Activated B cell treated with CpG ODN at 0.5 μM for 24 hours (primary cell): Measurements from ENCODE around the gene PXYLP1. TPM values are rescaled to one million over a fixed set of nuclear protein-coding genes. Genes with fewer than 3 reads are reported as not detected.

Experiments
- ATAC-seq: fragments of 200-7000 bp; cut with Tn5 transposase; one replicate; pipeline ENCODE4 v1.10.0; 2021; ENCODE audit warnings: low read depth, mild to moderate bottlenecking, moderate library complexity
- CTCF ChIA-PET: fragments of 350-600 bp; sonication (Branson Sonifier 250); formaldehyde crosslinking; loops from one replicate; lab custom pipeline; 2021; ENCODE audit warnings: antibody characterized with exemption; lab: Charles Lee
- POLR2A ChIA-PET: fragments of 350-600 bp; sonication (Branson Sonifier 250); formaldehyde crosslinking; loops from one replicate; lab custom pipeline; 2021; ENCODE audit warnings: antibody characterized with exemption; lab: Charles Lee
- DNase-seq: peaks from one replicate; pipeline ENCODE4 v3.0.0; 2022
- H3K27ac Mint-ChIP-seq: one replicate; pipeline ENCODE4 v1.8.0; 2020; ENCODE audit warnings: mixed read lengths
- H3K27me3 Mint-ChIP-seq: one replicate; pipeline ENCODE4 v1.8.0; 2021; ENCODE audit warnings: mixed read lengths
- H3K36me3 Mint-ChIP-seq: one replicate; pipeline ENCODE4 v1.8.0; 2021; ENCODE audit warnings: low read depth, mixed read lengths
- H3K4me1 Mint-ChIP-seq: one replicate; pipeline ENCODE4 v1.8.0; 2021; ENCODE audit warnings: mixed read lengths
- H3K4me3 Mint-ChIP-seq: one replicate; pipeline ENCODE4 v1.8.0; 2020; ENCODE audit warnings: mild to moderate bottlenecking, mixed read lengths
- H3K9me3 Mint-ChIP-seq: one replicate; pipeline ENCODE4 v1.8.0; 2020; ENCODE audit warnings: mixed read lengths
- intact Hi-C: fragments of 100-400 bp; cut with micrococcal nuclease; formaldehyde crosslinking; loops from one replicate; pipeline ENCODE4 v1.15.1; 2024
- total RNA-seq: library from RNA; stranded (reverse); gene quantifications from 2 replicates; pipeline ENCODE4 v1.2.3, GENCODE V29; 2022
- TF ChIP-seq, protein P1 (sequence below): fragments of 200-600 bp; IDR thresholded peaks from one replicate; pipeline ENCODE4 v1.8.0; 2022; ENCODE audit warnings: antibody characterized with exemption, mild to moderate bottlenecking

Gene PXYLP1
- total RNA-seq, 1 donor from 2014 or later, result 2.7 TPM

DNA sequence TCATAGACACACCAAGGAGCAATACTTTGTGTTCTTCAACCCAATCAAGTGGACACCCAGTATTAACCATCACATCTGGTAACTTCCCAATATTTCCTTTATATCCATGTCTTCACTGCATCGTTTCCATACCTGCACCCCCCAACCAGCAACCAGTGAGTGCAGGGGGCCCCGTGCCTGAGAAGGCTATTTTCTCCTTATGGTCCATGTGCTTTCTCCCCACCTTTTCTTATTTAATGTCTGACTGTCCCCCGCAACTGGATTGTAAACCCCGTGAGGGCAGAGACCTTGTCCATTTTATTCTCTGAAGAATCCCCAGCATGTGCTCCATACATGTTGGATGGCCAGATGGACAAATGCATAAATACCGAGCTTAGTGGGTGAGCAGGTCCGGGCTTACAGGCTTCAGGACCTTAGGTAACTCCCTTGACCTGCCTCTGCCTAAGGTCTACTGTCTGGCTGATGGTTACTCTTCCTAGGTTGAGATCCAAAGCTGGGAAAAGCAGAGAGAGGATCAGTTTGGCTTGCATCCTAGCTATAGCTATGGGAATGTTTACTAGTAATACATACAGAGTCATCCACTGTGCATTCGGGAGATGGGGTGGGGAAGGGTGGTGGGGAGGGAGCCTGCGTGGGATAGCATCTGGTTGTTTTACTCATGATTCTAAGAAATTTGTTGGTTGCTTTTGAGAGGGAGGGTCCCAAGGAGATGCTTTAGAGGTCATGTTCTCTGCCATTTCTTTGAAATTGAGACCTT is 41.5 kb downstream of the PXYLP1 start:
- TF ChIP-seq, protein P1, sequence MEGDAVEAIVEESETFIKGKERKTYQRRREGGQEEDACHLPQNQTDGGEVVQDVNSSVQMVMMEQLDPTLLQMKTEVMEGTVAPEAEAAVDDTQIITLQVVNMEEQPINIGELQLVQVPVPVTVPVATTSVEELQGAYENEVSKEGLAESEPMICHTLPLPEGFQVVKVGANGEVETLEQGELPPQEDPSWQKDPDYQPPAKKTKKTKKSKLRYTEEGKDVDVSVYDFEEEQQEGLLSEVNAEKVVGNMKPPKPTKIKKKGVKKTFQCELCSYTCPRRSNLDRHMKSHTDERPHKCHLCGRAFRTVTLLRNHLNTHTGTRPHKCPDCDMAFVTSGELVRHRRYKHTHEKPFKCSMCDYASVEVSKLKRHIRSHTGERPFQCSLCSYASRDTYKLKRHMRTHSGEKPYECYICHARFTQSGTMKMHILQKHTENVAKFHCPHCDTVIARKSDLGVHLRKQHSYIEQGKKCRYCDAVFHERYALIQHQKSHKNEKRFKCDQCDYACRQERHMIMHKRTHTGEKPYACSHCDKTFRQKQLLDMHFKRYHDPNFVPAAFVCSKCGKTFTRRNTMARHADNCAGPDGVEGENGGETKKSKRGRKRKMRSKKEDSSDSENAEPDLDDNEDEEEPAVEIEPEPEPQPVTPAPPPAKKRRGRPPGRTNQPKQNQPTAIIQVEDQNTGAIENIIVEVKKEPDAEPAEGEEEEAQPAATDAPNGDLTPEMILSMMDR, result no peak
- ChIA-PET CTCF (no interaction called here), POLR2A (no interaction called here)
- H3K4me1 Mint-ChIP-seq, result no peaks in the 10 kb centered on the region
- no peaks in the 10 kb centered on the region for H3K27me3 Mint-ChIP-seq
- no peaks in the 10 kb centered on the region for H3K9me3 Mint-ChIP-seq
- DNase-seq (no peak), ATAC-seq (no peak)
- intact Hi-C loops, result no loop called here
- H3K36me3 Mint-ChIP-seq, result no peaks in the 10 kb centered on the region
- no peak overlapping the region for H3K4me3 Mint-ChIP-seq
- H3K27ac Mint-ChIP-seq, result no peak overlapping the region

DNA sequence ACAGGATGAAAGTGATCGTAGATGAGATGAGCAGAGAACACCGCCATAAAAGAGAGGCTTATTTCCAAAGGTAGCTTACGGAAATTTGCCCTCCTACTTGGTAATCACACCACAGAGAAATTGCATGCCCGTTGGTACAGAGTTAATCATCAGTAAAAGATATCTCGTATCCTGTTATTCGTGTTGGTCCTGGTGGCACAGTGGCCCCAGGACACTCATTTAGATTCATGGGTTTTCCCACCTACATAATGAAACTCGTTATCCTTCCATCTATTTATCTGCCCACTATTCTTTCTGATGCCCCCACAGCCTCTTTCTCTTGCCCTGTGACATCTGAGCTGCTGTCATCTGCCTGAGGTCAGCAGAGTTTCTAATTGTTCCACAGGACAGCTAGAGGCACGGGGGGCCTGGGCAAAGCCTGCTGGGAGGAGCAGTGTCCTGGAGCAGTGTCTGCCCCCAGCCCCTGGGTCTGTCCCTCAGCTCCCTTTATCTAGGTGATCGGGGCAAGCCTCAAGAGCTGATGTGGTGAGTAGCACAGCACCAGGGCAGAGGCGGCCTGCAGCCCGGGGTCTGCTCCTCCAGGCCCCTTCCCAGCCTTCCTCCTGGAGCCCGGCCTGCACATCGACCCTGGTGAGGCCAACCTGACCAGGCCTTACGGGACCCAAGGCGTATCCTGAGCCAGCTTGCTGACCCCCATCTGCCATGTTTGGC is 42.2 kb downstream of the PXYLP1 start:
- H3K27ac Mint-ChIP-seq, result no peak overlapping the region
- DNase-seq (no peak), ATAC-seq (no peak)
- intact Hi-C loops, result no loop called here
- H3K4me1 Mint-ChIP-seq, result no peaks in the 10 kb centered on the region
- POLR2A ChIA-PET, result no interaction called here
- TF ChIP-seq, protein P1, result no peak
- no peaks in the 10 kb centered on the region for H3K36me3 Mint-ChIP-seq
- H3K9me3 Mint-ChIP-seq, result no peaks in the 10 kb centered on the region
- no peaks in the 10 kb centered on the region for H3K27me3 Mint-ChIP-seq
- CTCF ChIA-PET, result no interaction called here
- no peak overlapping the region for H3K4me3 Mint-ChIP-seq

DNA sequence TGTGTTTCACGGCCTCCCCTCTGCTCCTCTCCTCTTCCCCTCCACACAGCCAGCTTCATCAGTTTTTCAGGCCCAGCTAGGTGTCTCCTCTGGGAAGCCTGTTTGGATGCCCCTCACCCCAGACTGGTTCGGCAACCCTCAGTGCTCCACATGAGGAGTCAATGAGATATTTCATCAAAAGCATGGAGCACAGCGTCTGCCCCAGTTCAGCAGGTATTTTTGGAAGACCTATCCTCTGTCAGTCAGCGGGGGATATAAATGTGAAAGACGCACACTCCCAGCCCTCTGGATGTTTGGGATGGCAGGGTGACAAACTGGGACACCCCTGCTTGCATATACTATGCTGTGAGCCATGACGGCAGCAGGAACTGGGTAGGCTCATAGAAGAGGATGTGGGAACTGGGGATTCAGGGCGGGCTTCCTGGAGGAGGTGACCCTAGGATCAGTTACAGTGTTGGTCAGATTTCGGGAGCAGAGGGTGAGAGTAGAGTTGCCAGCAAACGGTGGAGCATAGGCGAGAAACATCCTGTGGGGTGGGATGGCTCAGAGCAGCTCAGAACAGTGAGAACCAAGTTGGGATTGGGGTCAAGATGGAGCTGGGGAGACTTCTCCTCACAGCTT is 42.9 kb downstream of the PXYLP1 start:
- intact Hi-C loops, result no loop called here
- no peak overlapping the region for H3K27ac Mint-ChIP-seq
- H3K36me3 Mint-ChIP-seq, result no peaks in the 10 kb centered on the region
- ATAC-seq (no peak), DNase-seq (no peak)
- H3K9me3 Mint-ChIP-seq, result no peaks in the 10 kb centered on the region
- no peak overlapping the region for H3K4me3 Mint-ChIP-seq
- ChIA-PET POLR2A (no interaction called here), CTCF (no interaction called here)
- H3K4me1 Mint-ChIP-seq, result no peaks in the 10 kb centered on the region
- TF ChIP-seq, protein P1, result no peak
- H3K27me3 Mint-ChIP-seq, result no peaks in the 10 kb centered on the region

DNA sequence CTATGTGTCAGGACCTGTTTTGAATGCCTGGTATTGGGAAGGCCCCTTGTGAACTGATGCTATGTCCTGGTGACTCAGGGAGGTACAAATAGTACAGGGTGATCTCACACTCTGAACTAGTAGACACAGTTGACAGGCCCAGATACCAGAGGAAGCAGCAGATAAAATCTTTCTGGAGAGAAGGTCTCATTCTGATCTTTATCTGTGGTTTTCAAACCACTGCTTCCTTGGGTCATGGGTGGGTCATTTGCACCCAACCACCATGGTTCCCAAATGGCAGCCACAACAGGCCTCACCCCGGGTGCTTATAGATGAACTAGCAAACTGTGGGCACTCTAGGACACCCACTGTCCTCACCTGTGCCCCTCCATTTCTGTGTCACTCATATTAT is 43.4 kb downstream of the PXYLP1 start:
- intact Hi-C loops, result no loop called here
- ChIA-PET POLR2A (no interaction called here), CTCF (no interaction called here)
- no peaks in the 10 kb centered on the region for H3K9me3 Mint-ChIP-seq
- H3K27me3 Mint-ChIP-seq, result no peaks in the 10 kb centered on the region
- no peak for DNase-seq
- no peaks in the 10 kb centered on the region for H3K4me1 Mint-ChIP-seq
- H3K27ac Mint-ChIP-seq, result no peak overlapping the region
- TF ChIP-seq, protein P1, result no peak
- no peaks in the 10 kb centered on the region for H3K36me3 Mint-ChIP-seq
- no peak for ATAC-seq
- H3K4me3 Mint-ChIP-seq, result no peak overlapping the region

DNA sequence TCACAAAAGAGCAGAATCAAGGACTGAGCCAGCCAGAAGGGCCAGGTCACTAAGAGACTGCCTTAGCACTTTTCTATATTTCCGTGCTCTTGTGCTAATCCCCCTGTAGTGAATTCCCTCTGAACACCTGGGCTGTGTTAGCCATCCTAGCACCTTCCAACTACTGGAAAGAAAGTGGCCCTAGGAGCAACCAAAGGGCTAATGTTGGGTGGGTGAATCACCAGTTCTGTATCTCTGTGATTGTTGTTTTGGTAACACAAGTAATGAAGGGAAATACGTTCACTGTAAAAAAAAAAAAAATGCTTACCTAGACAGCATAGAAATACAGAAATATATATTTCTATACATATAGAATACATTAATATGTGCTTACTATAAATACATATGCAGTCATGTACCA is 43.9 kb downstream of the PXYLP1 start:
- no peaks in the 10 kb centered on the region for H3K9me3 Mint-ChIP-seq
- no peak overlapping the region for H3K27ac Mint-ChIP-seq
- no peaks in the 10 kb centered on the region for H3K4me1 Mint-ChIP-seq
- H3K27me3 Mint-ChIP-seq, result no peaks in the 10 kb centered on the region
- TF ChIP-seq, protein P1, result no peak
- intact Hi-C loops, result no loop called here
- ChIA-PET POLR2A (no interaction called here), CTCF (no interaction called here)
- DNase-seq (no peak), ATAC-seq (no peak)
- no peak overlapping the region for H3K4me3 Mint-ChIP-seq
- no peaks in the 10 kb centered on the region for H3K36me3 Mint-ChIP-seq
